Fibroblast of lung (primary cell): ENCODE data around the gene BTN2A1.

Experiments
- EZH2 ChIP-seq: IDR thresholded peaks from 2 replicates; pipeline ENCODE4 v1.5.1; 2012; ENCODE audit warnings: low read length, control low read depth, mild to moderate bottlenecking; ENCODE audit errors: missing control alignments
- TF ChIP-seq, protein P1 (sequence below), 2 donors: IDR thresholded peaks in 1 of 2; conservative IDR thresholded peaks in 1 of 2; 1 replicate in 1 of 2; 2 replicates in 1 of 2; pipeline ENCODE4 v1.5.1; 2011 to 2012; ENCODE audit warnings: low read length in 2 of 2, control low read depth in 1 of 2, inconsistent platforms in 1 of 2, low read depth in 1 of 2, mild to moderate bottlenecking in 1 of 2

DNA sequence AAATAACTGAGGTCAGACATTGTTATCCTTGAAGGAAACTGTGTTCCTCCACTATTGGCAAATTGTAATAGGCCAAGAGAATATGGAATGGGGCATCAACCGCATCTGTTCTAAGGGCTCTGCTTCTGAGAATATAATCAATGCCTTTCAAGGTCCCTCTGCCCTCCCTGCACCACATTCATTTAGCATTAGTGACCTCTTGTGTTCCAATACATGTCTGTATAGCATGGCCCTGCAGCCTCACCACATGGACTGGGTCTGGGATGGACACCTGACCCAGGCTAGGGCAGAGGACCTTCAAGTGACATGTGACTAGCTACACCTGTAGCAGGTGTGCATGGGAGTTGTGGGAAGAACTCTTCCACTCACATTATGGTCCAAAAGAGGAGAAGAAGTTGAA, 41.5 kb upstream of the BTN2A1 start:
- TF ChIP-seq, protein P1, sequence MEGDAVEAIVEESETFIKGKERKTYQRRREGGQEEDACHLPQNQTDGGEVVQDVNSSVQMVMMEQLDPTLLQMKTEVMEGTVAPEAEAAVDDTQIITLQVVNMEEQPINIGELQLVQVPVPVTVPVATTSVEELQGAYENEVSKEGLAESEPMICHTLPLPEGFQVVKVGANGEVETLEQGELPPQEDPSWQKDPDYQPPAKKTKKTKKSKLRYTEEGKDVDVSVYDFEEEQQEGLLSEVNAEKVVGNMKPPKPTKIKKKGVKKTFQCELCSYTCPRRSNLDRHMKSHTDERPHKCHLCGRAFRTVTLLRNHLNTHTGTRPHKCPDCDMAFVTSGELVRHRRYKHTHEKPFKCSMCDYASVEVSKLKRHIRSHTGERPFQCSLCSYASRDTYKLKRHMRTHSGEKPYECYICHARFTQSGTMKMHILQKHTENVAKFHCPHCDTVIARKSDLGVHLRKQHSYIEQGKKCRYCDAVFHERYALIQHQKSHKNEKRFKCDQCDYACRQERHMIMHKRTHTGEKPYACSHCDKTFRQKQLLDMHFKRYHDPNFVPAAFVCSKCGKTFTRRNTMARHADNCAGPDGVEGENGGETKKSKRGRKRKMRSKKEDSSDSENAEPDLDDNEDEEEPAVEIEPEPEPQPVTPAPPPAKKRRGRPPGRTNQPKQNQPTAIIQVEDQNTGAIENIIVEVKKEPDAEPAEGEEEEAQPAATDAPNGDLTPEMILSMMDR (conservative IDR thresholded peaks at IDR 0.05 in 1 of 2, IDR thresholded peaks at IDR 0.05 in 1 of 2; ENCODE audit: low read depth in 1 of 2, low read length in 2 of 2) = no peak
- no peak for TF ChIP-seq EZH2
